Erythroblast (primary cell): Measurements from ENCODE around the gene ECE1.

Experiments
- GATA1 ChIP-seq: IDR thresholded peaks from 2 replicates; pipeline ENCODE4 v1.6.1; 2011; ENCODE audit warnings: low read depth, mild to moderate bottlenecking, control low read depth, low read length, moderate library complexity
- POLR2A ChIP-seq: IDR thresholded peaks from 2 replicates; pipeline ENCODE4 v1.6.1; 2011; ENCODE audit warnings: mild to moderate bottlenecking, low read length

DNA sequence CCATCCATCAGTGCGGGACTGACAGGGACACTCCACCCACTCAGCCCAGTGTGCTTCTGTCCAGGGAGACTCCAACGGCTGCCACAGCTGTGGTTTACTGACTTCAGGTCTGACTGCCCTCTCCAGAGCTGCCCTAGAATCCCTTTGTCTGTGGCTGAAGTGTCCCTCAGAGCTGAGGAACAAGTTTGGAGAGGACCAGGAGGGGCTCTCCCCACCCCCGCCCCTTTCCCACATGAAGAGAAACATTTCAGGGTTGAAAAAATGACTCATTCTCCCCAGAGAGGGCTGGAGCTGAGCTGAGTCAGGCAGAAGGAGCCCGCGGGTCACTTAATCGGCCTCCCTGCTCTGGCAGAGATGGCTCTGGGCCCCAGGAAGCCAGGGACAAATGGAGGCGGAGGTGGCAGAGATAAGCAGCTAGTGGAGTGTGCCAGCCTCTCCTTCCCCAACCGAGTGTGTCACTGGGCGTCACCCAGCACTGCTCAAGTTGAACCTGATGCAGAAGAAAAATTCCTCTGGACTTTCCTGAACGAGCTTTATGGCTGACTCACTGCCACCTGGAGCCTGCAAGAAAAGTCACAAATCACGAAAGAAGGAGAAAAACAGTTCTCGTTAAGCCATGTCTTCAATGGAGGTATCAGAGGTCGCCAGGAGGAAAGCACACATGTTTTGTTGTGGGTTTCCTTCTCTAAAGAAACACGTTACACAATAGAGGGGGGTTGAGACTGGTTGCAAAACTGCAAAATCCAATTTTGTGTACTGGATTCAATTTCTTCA, 34.3 kb upstream of the ECE1 start:
- TF ChIP-seq POLR2A, result peak; percentile 56
- no peak for TF ChIP-seq GATA1
